Measurements from ENCODE around the gene APBB1IP. TPM values are rescaled to one million over a fixed set of nuclear protein-coding genes. Genes with fewer than 3 reads are reported as not detected.
"Not testable (repeated sequence)": the region's sequence is repeated elsewhere in the genome, so short reads cannot be mapped to it uniquely, and the experiment has no call there.

APBB1IP gene
- total and polyA plus RNA-seq, 4 donors, result 5.4 to 33.5 (median 19.1) TPM

GRCh38 chr10:26579256-26580063 is 141.3 kb downstream of the APBB1IP start:
- no peaks in the 10 kb centered on the region for H3K36me3 ChIP-seq (ENCODE audit: control insufficient read depth in 4 of 4, insufficient read depth in 4 of 4, low read length in 4 of 4)
- H3K9ac ChIP-seq (ENCODE audit: insufficient read depth in 1 of 2, low read length in 2 of 2), result no peak overlapping the region
- TF ChIP-seq, protein P1, sequence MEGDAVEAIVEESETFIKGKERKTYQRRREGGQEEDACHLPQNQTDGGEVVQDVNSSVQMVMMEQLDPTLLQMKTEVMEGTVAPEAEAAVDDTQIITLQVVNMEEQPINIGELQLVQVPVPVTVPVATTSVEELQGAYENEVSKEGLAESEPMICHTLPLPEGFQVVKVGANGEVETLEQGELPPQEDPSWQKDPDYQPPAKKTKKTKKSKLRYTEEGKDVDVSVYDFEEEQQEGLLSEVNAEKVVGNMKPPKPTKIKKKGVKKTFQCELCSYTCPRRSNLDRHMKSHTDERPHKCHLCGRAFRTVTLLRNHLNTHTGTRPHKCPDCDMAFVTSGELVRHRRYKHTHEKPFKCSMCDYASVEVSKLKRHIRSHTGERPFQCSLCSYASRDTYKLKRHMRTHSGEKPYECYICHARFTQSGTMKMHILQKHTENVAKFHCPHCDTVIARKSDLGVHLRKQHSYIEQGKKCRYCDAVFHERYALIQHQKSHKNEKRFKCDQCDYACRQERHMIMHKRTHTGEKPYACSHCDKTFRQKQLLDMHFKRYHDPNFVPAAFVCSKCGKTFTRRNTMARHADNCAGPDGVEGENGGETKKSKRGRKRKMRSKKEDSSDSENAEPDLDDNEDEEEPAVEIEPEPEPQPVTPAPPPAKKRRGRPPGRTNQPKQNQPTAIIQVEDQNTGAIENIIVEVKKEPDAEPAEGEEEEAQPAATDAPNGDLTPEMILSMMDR (IDR thresholded peaks at IDR 0.05; ENCODE audit: control extremely low read depth, extremely low read depth), result no peak
- H3K4me3 ChIP-seq, result no peak overlapping the region
- H3K27ac ChIP-seq (ENCODE audit: low read depth in 1 of 2, low read length in 1 of 2), result no peak overlapping the region
- DNase-seq (no peak), ATAC-seq (ENCODE audit: insufficient read depth, low FRiP score) (no peak)
- no peaks in the 10 kb centered on the region for H3K27me3 ChIP-seq (ENCODE audit: control insufficient read depth in 3 of 3, insufficient read depth in 3 of 3, low read length in 2 of 3)
- no peaks in the 10 kb centered on the region for H3K4me1 ChIP-seq (ENCODE audit: control insufficient read depth in 5 of 5, insufficient read depth in 5 of 5, low read length in 5 of 5)
- no peaks in the 10 kb centered on the region for H3K9me3 ChIP-seq (ENCODE audit: control insufficient read depth in 4 of 4, insufficient read depth in 3 of 4, low read length in 3 of 4)
- 89 to 95% methylated on average over 26 of the region's 26 CpGs for WGBS, 2 donors

DNA sequence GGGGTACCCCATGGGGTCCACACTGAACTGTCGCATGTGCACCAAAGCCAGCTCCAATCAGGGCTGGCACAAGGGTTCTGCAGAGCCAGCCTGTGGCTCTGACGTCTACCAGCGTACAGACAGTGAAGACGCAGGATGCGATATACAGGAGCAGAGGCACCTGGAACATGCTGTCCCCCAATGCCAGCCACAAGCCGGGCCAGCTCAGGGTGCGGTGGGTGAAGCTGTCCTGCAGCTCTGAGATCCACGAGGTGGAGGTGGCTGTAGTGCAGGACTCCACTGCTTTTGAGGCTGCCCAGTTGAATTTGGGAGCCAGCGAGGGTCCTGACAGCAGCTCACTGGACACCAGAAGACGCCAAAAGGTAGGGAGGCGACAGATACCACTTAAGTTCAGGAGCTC is 148.1 kb downstream of the APBB1IP start:
- Histone ChIP-seq H3K27me3 (ENCODE audit: control insufficient read depth in 3 of 3, insufficient read depth in 3 of 3, low read length in 2 of 3) (no peaks in the 10 kb centered on the region), H3K9me3 (ENCODE audit: control insufficient read depth in 4 of 4, insufficient read depth in 3 of 4, low read length in 3 of 4) (no peaks in the 10 kb centered on the region), H3K27ac (ENCODE audit: low read depth in 1 of 2, low read length in 1 of 2) (no peak overlapping the region), H3K4me1 (ENCODE audit: control insufficient read depth in 5 of 5, insufficient read depth in 5 of 5, low read length in 5 of 5) (no peaks in the 10 kb centered on the region), H3K9ac (ENCODE audit: insufficient read depth in 1 of 2, low read length in 2 of 2) (no peak overlapping the region), H3K36me3 (ENCODE audit: control insufficient read depth in 4 of 4, insufficient read depth in 4 of 4, low read length in 4 of 4) (no peaks in the 10 kb centered on the region), H3K4me3 (no peak overlapping the region)
- DNase-seq, result no peak
- TF ChIP-seq, protein P1 (IDR thresholded peaks at IDR 0.05; ENCODE audit: control extremely low read depth, extremely low read depth), result no peak
- no peak for ATAC-seq (ENCODE audit: insufficient read depth, low FRiP score)
- WGBS, 2 donors, result 90 to 91% methylated on average over 11 of the region's 11 CpGs

DNA sequence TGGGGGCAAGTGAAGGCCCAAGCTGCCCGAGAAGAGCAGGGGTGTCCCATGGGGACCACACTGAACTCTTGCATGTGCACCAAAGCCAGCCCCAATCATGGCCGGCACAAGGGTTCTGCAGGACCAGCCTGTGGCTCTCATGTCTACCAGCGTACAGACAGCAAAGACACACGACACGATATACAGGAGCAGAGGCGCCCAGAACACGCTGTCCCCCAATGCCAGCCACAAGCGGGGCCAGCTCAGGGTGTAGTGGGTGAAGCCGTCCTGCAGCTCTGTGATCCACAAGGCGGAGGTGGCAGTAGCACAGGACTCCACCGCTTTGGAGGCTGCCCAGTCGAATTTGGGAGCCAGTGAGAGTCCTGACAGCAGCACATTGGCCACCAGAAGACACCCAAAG is 150.5 kb downstream of the APBB1IP start:
- ATAC-seq (ENCODE audit: insufficient read depth, low FRiP score) (no peak), DNase-seq (no peak)
- TF ChIP-seq, protein P1 (IDR thresholded peaks at IDR 0.05; ENCODE audit: control extremely low read depth, extremely low read depth), result no peak

DNA sequence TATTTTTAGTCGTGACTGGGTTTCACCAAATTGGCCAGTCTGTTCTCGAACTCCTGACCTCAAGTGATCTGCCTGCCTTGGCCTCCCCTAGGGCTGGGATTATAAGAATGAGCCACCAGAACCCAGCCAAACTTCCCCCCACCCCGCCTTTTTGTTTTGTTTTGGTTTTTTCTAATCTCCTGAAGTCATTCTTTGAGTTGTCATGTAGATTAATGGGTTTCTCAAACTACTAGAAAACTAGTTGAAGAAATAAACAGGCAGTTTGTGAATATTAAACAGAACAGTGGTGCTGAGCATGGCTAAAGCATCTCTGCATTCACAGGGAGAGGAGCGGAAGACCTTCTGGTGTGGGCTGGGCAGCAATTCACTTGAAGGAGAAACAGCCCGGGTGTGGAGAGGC is 151.7 kb downstream of the APBB1IP start:
- H3K9ac ChIP-seq (ENCODE audit: insufficient read depth in 1 of 2, low read length in 2 of 2); DNase-seq; H3K27me3 ChIP-seq (ENCODE audit: control insufficient read depth in 3 of 3, insufficient read depth in 3 of 3, low read length in 2 of 3); H3K4me3 ChIP-seq; H3K9me3 ChIP-seq (ENCODE audit: control insufficient read depth in 4 of 4, insufficient read depth in 3 of 4, low read length in 3 of 4); H3K4me1 ChIP-seq (ENCODE audit: control insufficient read depth in 5 of 5, insufficient read depth in 5 of 5, low read length in 5 of 5); ATAC-seq (ENCODE audit: insufficient read depth, low FRiP score); H3K27ac ChIP-seq (ENCODE audit: low read depth in 1 of 2, low read length in 1 of 2); H3K36me3 ChIP-seq (ENCODE audit: control insufficient read depth in 4 of 4, insufficient read depth in 4 of 4, low read length in 4 of 4): not testable (repeated sequence)
- WGBS, 2 donors, result 74 to 77% methylated on average over 5 of the region's 5 CpGs

More for the DNA sequence above, 150.5 kb downstream of the APBB1IP start:
- Histone ChIP-seq H3K27ac (ENCODE audit: low read depth in 1 of 2, low read length in 1 of 2) (no peak overlapping the region), H3K4me3 (no peak overlapping the region), H3K9ac (ENCODE audit: insufficient read depth in 1 of 2, low read length in 2 of 2) (no peak overlapping the region), H3K27me3 (ENCODE audit: control insufficient read depth in 3 of 3, insufficient read depth in 3 of 3, low read length in 2 of 3) (no peaks in the 10 kb centered on the region), H3K36me3 (ENCODE audit: control insufficient read depth in 4 of 4, insufficient read depth in 4 of 4, low read length in 4 of 4) (peaks cover 0 to 1% (median 0%) of the 10 kb centered on the region in 4 donors), H3K4me1 (ENCODE audit: control insufficient read depth in 5 of 5, insufficient read depth in 5 of 5, low read length in 5 of 5) (no peaks in the 10 kb centered on the region), H3K9me3 (ENCODE audit: control insufficient read depth in 4 of 4, insufficient read depth in 3 of 4, low read length in 3 of 4) (no peaks in the 10 kb centered on the region)
- 92 to 98% methylated on average over 12 of the region's 12 CpGs for WGBS, 2 donors
